GM18873 (cell line): Measurements from ENCODE around the gene JPH3.

Experiments
- ATAC-seq: cut with Tn5 transposase; IDR thresholded peaks from one replicate; pipeline ENCODE4 v1.9.1; 2021; ENCODE audit warnings: mild to moderate bottlenecking, moderate library complexity, moderate number of reproducible peaks; ENCODE audit not compliant: unreplicated experiment, low FRiP score

JPH3 gene

GRCh38 chr16:87648236-87648635, 45.9 kb downstream of the JPH3 start:
- no peak for ATAC-seq

GRCh38 chr16:87648698-87649487, 46.6 kb downstream of the JPH3 start:
- no peak for ATAC-seq

DNA sequence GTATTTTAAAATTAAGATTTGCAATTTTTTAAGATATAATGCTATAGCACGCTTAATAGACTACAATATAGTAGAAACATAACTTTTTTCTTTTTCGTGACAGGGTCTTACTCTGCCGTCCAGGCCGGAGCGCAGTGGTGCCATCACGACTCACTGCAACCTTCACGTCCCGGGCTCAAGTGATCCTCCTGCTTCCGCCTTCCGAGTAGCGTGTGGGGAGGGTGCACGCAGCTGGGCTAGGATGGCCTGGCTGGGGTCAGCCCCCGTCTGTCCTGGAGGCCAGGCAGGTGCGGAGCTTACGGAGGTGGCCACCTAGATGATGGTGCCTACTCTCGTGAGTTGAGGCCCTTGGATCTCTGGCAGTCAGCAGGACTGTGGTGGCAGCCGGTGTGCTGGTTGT, 50.1 kb downstream of the JPH3 start:
- ATAC-seq: no peak

GRCh38 chr16:87652799-87653198, 50.5 kb downstream of the JPH3 start:
- ATAC-seq: no peak

DNA sequence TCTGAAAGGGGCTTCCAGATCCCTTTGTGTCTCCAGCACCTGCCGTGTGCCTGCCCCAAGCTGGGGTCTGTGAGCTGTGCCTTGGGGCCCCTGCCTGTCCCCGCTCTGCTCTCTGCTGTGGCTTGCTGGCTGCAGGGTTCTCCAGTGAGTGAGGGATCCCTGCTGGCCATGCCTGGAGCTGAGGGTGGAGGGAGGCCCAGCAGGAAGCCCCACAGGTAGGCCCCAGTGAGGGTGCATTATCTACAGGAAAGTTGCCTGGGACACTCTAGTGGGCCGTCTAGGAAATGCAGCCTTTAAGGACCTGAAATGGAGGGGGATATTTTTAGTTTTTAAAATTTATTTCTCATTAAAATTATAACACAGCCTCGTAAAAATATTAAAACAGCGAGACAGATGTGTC, 50.9 kb downstream of the JPH3 start:
- ATAC-seq: no peak

- no peak for ATAC-seq
Observed at GRCh38 chr16:87654826-87655225, 52.5 kb downstream of the JPH3 start.

DNA sequence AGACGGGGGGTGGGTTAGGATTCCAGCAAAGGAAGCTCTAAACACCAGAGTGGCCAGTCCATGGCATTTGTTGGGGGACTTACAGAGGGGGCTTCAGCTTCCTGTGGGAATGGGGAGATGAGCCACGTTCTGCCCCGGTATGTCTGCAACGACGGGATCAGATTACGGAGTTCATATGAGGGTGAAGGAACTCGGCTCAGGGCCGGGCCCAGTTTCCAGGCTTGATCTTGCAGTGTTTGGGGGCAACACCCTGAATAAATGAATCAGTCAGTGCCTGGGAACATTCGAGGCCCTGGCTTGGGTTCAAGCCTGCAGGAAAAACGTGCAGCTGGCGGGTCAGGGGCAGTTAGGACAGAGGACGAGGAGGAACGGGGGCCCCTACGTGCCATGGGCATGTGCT, 54.0 kb downstream of the JPH3 start:
- no peak for ATAC-seq

DNA sequence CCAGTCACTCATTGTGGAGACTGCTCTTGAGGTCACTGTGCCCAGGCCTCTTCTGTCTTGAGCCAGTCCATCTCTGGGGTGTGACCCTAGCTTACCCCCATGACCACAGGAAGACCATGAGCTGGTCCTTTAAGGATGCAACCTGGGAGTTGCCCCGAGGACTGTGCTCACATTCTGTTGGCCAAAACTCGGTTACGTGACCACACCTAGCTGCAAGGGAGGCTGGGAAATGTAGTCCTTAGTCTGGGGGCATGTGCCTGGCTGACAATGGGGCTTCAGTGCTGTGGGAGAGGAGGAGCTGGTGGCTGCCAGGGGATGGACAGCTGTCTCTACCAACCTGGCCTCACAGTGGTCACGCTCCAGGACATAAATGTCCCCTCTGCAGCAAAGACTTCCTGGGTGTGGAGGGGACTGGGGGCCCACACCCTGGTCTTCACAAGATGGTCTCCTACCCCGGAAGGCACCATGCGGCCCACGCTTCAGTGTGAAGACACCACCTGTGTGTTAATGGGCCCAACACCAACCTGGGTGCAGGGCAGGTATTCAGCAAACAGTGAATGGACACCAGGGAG, 55.4 kb downstream of the JPH3 start:
- no peak for ATAC-seq

DNA sequence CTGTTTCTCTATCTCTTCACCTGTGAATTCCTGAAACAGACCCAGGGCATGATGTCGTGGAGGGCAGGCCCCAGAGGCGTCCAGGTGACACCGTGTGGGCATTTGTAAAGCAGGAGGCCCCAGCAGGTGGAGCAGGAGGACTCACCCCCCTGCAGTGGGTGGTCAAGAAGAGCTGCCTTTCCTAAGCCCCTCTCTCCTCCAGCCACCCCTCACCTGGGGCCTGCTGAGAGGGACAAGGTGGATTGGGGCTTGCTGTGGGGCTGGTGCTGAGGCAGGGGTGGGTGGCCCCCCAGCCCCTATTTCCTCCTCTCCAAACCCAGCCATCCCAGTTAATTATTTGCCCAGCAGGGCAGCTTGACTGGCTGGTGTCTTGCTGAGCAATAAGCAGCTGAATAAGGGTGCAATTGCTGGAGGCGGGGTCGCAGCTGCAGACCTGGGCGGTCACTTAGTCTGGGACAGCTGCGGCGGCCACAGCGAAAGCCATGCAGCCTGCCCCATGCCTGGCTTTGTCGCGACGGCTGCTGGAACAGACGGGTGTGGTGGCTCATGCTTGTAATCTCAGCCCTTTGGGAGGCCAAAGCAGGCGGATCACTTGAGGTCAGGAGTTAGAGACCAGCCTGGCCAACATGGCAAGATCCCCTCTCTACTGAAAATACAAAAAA, 56.4 kb downstream of the JPH3 start:
- no peak for ATAC-seq

DNA sequence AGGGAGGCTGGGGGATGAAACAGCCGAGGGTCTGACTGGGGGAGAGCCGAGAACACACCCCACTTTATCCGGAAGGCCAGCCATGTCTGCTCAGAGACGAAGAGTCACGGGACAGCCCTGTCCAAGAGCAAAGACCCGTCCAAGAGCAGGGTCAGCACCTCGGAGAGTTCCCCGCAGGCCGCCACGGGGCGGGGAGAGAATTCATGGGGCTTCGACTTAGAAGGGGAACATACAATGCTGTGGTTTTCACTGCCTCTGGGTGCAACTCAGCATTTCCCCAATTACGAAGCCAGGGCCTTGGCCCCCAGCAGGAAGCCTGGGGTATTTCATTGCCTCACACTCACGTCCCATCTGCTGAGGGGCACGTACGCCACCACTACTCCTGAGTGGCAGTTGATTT, 59.3 kb downstream of the JPH3 start:
- no peak for ATAC-seq

GRCh38 chr16:87662254-87663204, 60.2 kb downstream of the JPH3 start:
- ATAC-seq: no peak

DNA sequence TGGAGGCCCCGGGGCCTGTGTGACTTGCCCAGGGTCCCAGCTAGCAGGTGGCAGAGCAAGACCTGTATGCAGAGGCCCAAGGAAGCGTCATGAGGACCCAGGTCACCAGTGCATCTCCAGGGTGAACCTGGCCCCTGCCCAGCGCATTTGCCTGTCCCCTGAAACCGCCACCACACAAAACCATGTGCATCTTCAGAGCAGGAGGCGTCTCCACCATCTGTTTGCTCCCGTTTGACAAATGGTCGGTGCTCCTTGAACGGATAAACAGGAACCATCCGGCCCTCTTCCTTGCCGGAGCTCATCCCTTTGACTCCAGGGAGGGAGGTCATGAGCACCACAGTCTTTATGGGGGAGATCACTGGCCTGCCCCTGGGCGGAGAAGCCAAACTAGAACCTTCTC, 62.5 kb downstream of the JPH3 start:
- ATAC-seq: no peak

DNA sequence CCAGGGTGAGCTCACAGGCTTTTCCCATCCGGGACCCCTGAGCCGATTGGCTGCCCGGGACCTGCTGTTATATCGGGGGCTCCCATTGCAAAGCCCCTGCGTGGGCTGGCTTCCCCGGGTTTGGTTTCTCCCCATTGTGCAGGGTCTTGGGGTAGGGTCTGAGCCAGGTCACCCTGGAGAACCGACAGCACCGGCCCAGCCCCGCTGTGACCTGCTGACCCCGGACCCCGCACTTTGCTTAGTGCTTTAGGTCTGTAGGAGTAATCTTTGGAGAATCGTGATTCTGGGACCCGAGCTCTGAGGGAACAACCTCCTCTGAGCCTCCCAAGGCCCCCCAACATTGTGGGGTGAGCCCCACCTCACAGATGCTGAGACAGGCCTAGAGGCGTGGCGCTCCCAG, 62.9 kb downstream of the JPH3 start:
- no peak for ATAC-seq

DNA sequence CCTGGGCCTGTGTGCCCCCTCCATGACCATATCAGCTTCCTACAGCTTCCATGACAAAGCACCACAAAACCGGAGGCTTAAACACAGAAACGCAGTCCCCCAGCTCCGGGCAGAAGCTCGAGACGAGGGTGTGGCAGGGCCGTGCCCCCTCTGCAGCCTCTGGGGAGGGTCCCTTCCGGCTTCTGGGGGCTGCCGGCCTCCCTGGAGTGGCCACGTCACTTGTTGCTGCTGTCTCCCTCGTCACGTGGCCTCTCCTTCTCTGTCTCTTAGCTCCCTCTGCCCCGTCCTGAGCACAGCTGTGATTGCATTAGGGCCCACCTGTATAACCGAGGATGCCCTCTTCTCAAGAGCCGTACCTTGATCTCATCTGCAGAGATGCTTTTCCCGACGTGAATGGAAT, 64.6 kb downstream of the JPH3 start:
- no peak for ATAC-seq

DNA sequence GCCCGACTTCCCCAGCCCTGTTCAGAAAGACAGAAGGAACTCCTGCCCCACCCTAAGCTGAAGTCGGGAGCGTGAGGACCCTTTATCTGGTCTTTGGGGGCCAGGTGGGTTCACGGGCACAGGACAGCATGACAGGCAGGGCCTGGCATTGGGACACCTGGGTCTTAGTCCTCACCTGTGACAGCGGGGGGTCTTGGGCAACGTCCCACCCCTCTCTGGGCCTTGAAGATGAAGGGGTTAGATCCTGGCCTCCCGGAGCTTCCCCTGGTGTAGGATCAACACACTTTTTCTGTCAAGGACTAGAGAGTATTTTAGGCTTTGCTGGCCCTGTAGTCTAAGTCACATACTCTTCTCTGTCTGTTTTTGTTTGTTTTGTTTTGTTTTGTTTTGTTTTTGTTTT, 65.1 kb downstream of the JPH3 start:
- ATAC-seq: no peak

GRCh38 chr16:87667946-87668345, 65.6 kb downstream of the JPH3 start:
- no peak for ATAC-seq

DNA sequence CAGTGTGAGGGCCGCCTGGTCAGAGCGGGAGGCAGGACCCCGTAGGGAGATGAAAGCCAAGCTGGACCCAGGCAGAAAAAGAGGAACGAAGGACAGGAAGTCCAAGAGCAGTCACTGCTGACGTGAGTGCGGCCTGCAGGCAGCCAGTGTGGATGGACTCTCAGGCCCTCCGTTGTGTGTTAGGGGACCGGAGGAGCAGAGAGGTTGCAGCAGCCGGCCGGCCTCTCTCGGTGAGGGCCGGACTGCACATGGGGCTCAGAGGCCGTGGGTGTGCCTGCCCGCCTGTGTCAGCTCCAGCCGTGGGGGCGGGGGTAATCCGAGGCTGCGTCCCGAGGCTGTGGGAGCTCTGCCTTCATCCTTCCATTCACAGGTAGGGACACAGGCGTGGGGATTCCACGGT, 67.4 kb downstream of the JPH3 start:
- ATAC-seq: no peak

GRCh38 chr16:87671221-87671620, 68.9 kb downstream of the JPH3 start:
- ATAC-seq: no peak

- no peak for ATAC-seq
Observed at GRCh38 chr16:87671715-87672270, 69.5 kb downstream of the JPH3 start.

DNA sequence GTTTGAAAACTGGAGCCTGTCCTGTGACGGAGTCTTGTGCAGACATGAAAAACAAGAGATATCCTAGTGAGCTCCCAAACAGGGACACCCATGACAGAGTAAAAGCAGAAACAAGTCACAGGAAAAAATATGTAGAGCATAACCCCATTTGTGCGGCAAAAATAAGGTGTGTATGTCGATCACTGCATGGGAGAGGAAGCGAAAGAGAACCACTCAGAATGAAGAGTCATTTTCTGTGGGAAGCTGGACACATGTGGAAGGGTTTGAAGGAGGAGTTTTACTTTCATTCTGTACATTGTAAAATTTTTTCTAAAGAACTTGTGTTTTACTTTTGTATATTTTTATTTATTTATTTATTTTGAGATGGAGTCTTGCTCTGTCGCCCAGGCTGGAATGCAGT, 72.1 kb downstream of the JPH3 start:
- ATAC-seq: no peak
